A549 (cell line): ENCODE data around the gene CTSC. TPM values are rescaled to one million over a fixed set of nuclear protein-coding genes. Genes with fewer than 3 reads are reported as not detected.

Experiments used
- ATAC-seq, 2 experiments: fragments of 200-7000 bp in 1 of 2; fragments of >200 bp in 1 of 2; cut with Nextera tagmentation in 1 of 2; cut with Tn5 transposase in 1 of 2; 3 replicates each; pipeline versions ENCODE4 v1.8.0 to v1.9.1; 2018 to 2020; ENCODE audit warnings: mild to moderate bottlenecking in 1 of 2, moderate library complexity in 1 of 2
- CTCF ChIA-PET: fragments of 300-600 bp; sonication (Branson Sonifier 250); formaldehyde crosslinking; extraction: SDS; loops from one replicate; lab custom pipeline; 2021; ENCODE audit warnings: antibody characterized with exemption, inconsistent platforms; lab: Yijun Ruan, JAX
- POLR2A ChIA-PET: fragments of 350-600 bp; formaldehyde crosslinking; extraction: SDS; loops from one replicate; lab custom pipeline; 2021; ENCODE audit warnings: antibody characterized with exemption, inconsistent platforms; lab: Yijun Ruan, JAX
- DNase-seq, 2 experiments: peaks; one replicate each; pipeline versions ENCODE4 v3.0.0 to v3.0.0-alpha.2; 2011 to 2016; ENCODE audit warnings: low read depth in 1 of 2, low spot score in 1 of 2
- FAIRE-seq: peaks from 2 replicates; lab custom pipeline; 2011; peaks lifted over from hg19 to GRCh38; lab: Jason Lieb, UNC
- H3K27ac ChIP-seq, 2 experiments: fragments of >200 bp; sonication (Bioruptor Twin); formaldehyde crosslinking; 3 replicates each; pipeline ENCODE4 v1.5.1; 2016 to 2017
- H3K4me1 ChIP-seq: fragments of >200 bp; sonication (Bioruptor Twin); formaldehyde crosslinking; 3 replicates; pipeline ENCODE4 v1.6.1; 2016
- H3K4me2 ChIP-seq: fragments of >200 bp; sonication (Bioruptor Twin); formaldehyde crosslinking; 3 replicates; pipeline ENCODE4 v1.6.1; 2016
- H3K4me3 ChIP-seq: fragments of >200 bp; sonication (Bioruptor Twin); formaldehyde crosslinking; 3 replicates; pipeline ENCODE4 v1.5.1; 2016
- H3K9me3 ChIP-seq: fragments of >200 bp; sonication (Bioruptor Twin); formaldehyde crosslinking; 3 replicates; pipeline ENCODE4 v1.6.1; 2016
- CBX2 ChIP-seq: fragments of 200-600 bp; sonication (generic); IDR thresholded peaks from 2 replicates; pipeline ENCODE4 v1.6.1; 2016; ENCODE audit warnings: low read depth, mild to moderate bottlenecking, borderline replicate concordance
- CHD2 ChIP-seq: fragments of 150-350 bp; IDR thresholded peaks from 2 replicates; pipeline ENCODE4 v1.6.1; 2014; ENCODE audit warnings: low read length; ENCODE audit not compliant: partially characterized antibody
- CHD4 ChIP-seq: fragments of 200-600 bp; sonication (generic); IDR thresholded peaks from 2 replicates; pipeline ENCODE4 v1.6.1; 2016; ENCODE audit warnings: antibody characterized with exemption, mild to moderate bottlenecking, borderline replicate concordance
- E2F6 ChIP-seq: IDR thresholded peaks from 2 replicates; pipeline ENCODE4 v1.6.1; 2012; ENCODE audit warnings: low read depth, borderline replicate concordance
- EP300 ChIP-seq, 2 experiments: fragments of >200 bp; sonication (Bioruptor Twin); formaldehyde crosslinking; IDR thresholded peaks; 2 replicates in 1 of 2; 3 replicates in 1 of 2; pipeline ENCODE4 v1.6.1; 2016 to 2017
- FOSL2 ChIP-seq, 2 experiments: fragments of 450-650 bp in 1 of 2; fragments of >200 bp in 1 of 2; sonication (Bioruptor Twin) in 1 of 2; formaldehyde crosslinking; IDR thresholded peaks; 2 replicates each; pipeline versions ENCODE4 v1.5.0 to v1.6.1; 2016 to 2020; ENCODE audit warnings: mild to moderate bottlenecking in 1 of 2, moderate library complexity in 1 of 2
- HDAC2 ChIP-seq: fragments of 200-600 bp; sonication (generic); IDR thresholded peaks from 2 replicates; pipeline ENCODE4 v1.6.1; 2016
- HES2 ChIP-seq: fragments of >200 bp; sonication (Bioruptor Twin); formaldehyde crosslinking; IDR thresholded peaks from 2 replicates; pipeline ENCODE4 v1.6.1; 2016
- HEYL ChIP-seq: fragments of 250-450 bp; sonication (Bioruptor Pico); IDR thresholded peaks from 2 replicates; pipeline ENCODE4 v1.8.0; 2021; ENCODE audit warnings: mild to moderate bottlenecking, moderate library complexity
- HOXA7 ChIP-seq: fragments of 250-450 bp; sonication (Bioruptor Pico); IDR thresholded peaks from 2 replicates; pipeline ENCODE4 v1.5.0; 2020; ENCODE audit warnings: mild to moderate bottlenecking, moderate library complexity
- KDM1A ChIP-seq: fragments of 200-600 bp; sonication (generic); IDR thresholded peaks from 2 replicates; pipeline ENCODE4 v1.6.1; 2016; ENCODE audit warnings: low read depth, mild to moderate bottlenecking
- MAFK ChIP-seq: fragments of 450-650 bp; IDR thresholded peaks from 2 replicates; pipeline ENCODE4 v1.6.1; 2014; ENCODE audit not compliant: partially characterized antibody
- MYC ChIP-seq: IDR thresholded peaks from 2 replicates; pipeline ENCODE4 v1.6.1; 2012; ENCODE audit warnings: mild to moderate bottlenecking, inconsistent platforms, low read length, improper control_type of control experiment, borderline replicate concordance
- NR3C1 ChIP-seq: fragments of >200 bp; sonication (Bioruptor Twin); formaldehyde crosslinking; IDR thresholded peaks from 3 replicates; pipeline ENCODE4 v1.6.1; 2017
- POLR2A ChIP-seq: IDR thresholded peaks from 2 replicates; pipeline ENCODE4 v1.6.1; 2012; ENCODE audit warnings: mild to moderate bottlenecking, low read length
- RAD21 ChIP-seq, 2 experiments: fragments of >200 bp in 1 of 2; sonication (Bioruptor Twin) in 1 of 2; formaldehyde crosslinking in 1 of 2; IDR thresholded peaks in 1 of 2; conservative IDR thresholded peaks in 1 of 2; 2 replicates in 1 of 2; 3 replicates in 1 of 2; pipeline ENCODE4 v1.6.1; 2012 to 2018; ENCODE audit warnings: inconsistent platforms in 1 of 2
- REST ChIP-seq: fragments of 200-600 bp; sonication (generic); IDR thresholded peaks from 2 replicates; pipeline ENCODE4 v1.6.1; 2016; ENCODE audit warnings: antibody characterized with exemption, mild to moderate bottlenecking, moderate library complexity
- TFCP2L1 ChIP-seq: fragments of 250-450 bp; sonication (Bioruptor Pico); IDR thresholded peaks from 2 replicates; pipeline ENCODE4 v1.5.0; 2021; ENCODE audit warnings: mild to moderate bottlenecking
- ZSCAN20 ChIP-seq: fragments of 250-450 bp; sonication (Bioruptor Pico); IDR thresholded peaks from 2 replicates; pipeline ENCODE4 v1.8.0; 2022; ENCODE audit warnings: mild to moderate bottlenecking, moderate library complexity
- WGBS: methylation state at CpG from one replicate; pipeline ENCODE4 v1.1.6; 2017; ENCODE audit errors: missing lambda C conversion rate; 5-methylcytosine and 5-hydroxymethylcytosine counted together
- polyA plus RNA-seq, 4 experiments: library from polyadenylated mRNA; depleted of rRNA in 3 of 4; stranded (reverse); fragments of >200 nt; fragmentation: RNase III in 1 of 4; extraction: RNeasy Plus Mini Kit Qiagen cat#74134 plus additional on column Dnase treatment in 1 of 4; gene quantifications; 2 replicates in 3 of 4; 3 replicates in 1 of 4; pipeline ENCODE4 v1.2.3, GENCODE V29; 2011 to 2017

CTSC gene
- polyA plus RNA-seq, 2 of the 4 experiments (the other 2 are of a cell fraction) = 50.0 to 118 TPM

GRCh38 chr11:88304352-88304751, 33.2 kb downstream of the CTSC start (continued):
- no peak for TF ChIP-seq HEYL (CRISPR knock-in tag)
- no peak for TF ChIP-seq NR3C1
- TF ChIP-seq CHD2 = no peak
- TF ChIP-seq RAD21 (conservative IDR thresholded peaks at IDR 0.05 in 1 of 2, IDR thresholded peaks at IDR 0.05 in 1 of 2) = no peak

- H3K27ac ChIP-seq = no peak overlapping the region
- DNase-seq = no peak
- H3K9me3 ChIP-seq = no peaks in the 10 kb centered on the region
- H3K4me1 ChIP-seq = no peaks in the 10 kb centered on the region
- ATAC-seq = no peak
- H3K4me3 ChIP-seq = no peak overlapping the region
- no CpG with 5 or more reads among the region's 1 CpG for WGBS
- TF ChIP-seq HES2 (no peak), MAFK (no peak), POLR2A (no peak), ZSCAN20 (no peak)
- no peak overlapping the region for H3K4me2 ChIP-seq
- POLR2A ChIA-PET = no interaction called here
- no peak for FAIRE-seq
- CTCF ChIA-PET = interaction anchor here (0.8 kb wide), 1 partner anchor 246 kb away, joined by 3 read pairs; no protein-coding TSS in a partner anchor
These were observed 34.5 kb downstream of the CTSC start for GRCh38 chr11:88303037-88303436.

GRCh38 chr11:88301488-88302140, 35.9 kb downstream of the CTSC start:
- ChIA-PET POLR2A (no interaction called here), CTCF (no interaction called here)
- no peak for ATAC-seq
- WGBS = 68% methylated on average over 9 of the region's 9 CpGs
- Histone ChIP-seq H3K9me3 (no peaks in the 10 kb centered on the region), H3K4me2 (no peak overlapping the region), H3K4me3 (no peak overlapping the region), H3K27ac (no peak overlapping the region), H3K4me1 (no peaks in the 10 kb centered on the region)
- no peak for FAIRE-seq
- no peak for TF ChIP-seq E2F6
- no peak for TF ChIP-seq ZSCAN20
- no peak for TF ChIP-seq CHD4
- no peak for TF ChIP-seq FOSL2 (IDR thresholded peaks at IDR 0.05)
- TF ChIP-seq FOSL2 (CRISPR knock-in tag; IDR thresholded peaks at IDR 0.05) = no peak
- no peak for TF ChIP-seq MYC
- no peak for TF ChIP-seq KDM1A
- TF ChIP-seq TFCP2L1 = no peak
- no peak for TF ChIP-seq HDAC2
- no peak for TF ChIP-seq REST
- TF ChIP-seq CBX2 = no peak
- no peak for TF ChIP-seq HOXA7 (CRISPR knock-in tag)
- TF ChIP-seq EP300 (IDR thresholded peaks at IDR 0.05) = no peak
- DNase-seq = no peak
